Mammary epithelial cell (primary cell): ENCODE measurements around the gene MED25.

ENCODE experiments used
- EZH2 ChIP-seq: IDR thresholded peaks from 2 replicates; pipeline ENCODE4 v1.6.1; 2012; ENCODE audit warnings: low read length, inconsistent platforms, borderline replicate concordance
- TF ChIP-seq, protein P1 (sequence below), 2 donors: IDR thresholded peaks in 1 of 2; conservative IDR thresholded peaks in 1 of 2; 2 replicates each; pipeline ENCODE4 v1.5.1; 2011 to 2012; ENCODE audit warnings: inconsistent platforms in 2 of 2, low read length in 2 of 2, mild to moderate bottlenecking in 2 of 2, control low read depth in 1 of 2, low read depth in 1 of 2; ENCODE audit not compliant: insufficient read depth in 1 of 2; ENCODE audit errors: extremely low read depth in 1 of 2

DNA sequence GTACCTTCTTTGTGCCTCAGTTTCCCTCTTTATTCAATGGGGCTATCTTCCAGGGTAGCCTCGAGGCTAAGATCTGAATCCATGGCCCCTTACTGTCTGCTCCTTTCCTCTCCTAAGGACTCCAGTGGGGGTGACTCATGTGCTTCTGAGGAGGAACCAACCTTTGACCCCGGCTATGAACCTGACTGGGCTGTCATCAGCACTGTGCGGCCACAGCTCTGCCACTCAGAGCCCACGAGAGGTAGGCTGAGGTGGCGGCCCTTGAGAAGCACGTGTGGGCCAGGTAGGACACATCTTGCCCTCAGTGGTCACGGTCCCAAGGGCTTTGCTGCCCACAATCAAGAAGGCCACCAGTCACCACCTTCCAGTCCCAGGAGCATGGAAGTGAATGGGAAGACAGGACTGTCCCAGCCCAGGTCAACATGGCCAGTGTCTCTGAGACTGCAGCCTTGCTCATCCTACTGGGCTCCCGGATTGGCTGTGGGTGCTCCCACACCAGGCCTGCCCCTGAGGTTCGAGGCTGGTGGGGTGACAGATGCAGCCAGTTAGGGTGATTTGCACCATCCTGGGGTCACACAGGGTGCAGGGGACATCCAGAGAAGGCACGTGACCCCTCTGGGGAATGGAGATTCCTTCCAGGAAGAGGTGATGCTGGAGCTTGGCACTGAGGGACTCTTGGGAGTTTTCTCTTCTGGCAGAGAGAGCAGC is 62.2 kb downstream of the MED25 start:
- TF ChIP-seq, protein P1, sequence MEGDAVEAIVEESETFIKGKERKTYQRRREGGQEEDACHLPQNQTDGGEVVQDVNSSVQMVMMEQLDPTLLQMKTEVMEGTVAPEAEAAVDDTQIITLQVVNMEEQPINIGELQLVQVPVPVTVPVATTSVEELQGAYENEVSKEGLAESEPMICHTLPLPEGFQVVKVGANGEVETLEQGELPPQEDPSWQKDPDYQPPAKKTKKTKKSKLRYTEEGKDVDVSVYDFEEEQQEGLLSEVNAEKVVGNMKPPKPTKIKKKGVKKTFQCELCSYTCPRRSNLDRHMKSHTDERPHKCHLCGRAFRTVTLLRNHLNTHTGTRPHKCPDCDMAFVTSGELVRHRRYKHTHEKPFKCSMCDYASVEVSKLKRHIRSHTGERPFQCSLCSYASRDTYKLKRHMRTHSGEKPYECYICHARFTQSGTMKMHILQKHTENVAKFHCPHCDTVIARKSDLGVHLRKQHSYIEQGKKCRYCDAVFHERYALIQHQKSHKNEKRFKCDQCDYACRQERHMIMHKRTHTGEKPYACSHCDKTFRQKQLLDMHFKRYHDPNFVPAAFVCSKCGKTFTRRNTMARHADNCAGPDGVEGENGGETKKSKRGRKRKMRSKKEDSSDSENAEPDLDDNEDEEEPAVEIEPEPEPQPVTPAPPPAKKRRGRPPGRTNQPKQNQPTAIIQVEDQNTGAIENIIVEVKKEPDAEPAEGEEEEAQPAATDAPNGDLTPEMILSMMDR (conservative IDR thresholded peaks at IDR 0.05 in 1 of 2, IDR thresholded peaks at IDR 0.05 in 1 of 2; ENCODE audit: extremely low read depth in 1 of 2, insufficient read depth in 1 of 2, low read depth in 1 of 2, low read length in 2 of 2), result no peak
- no peak for TF ChIP-seq EZH2
